Left lung (tissue), 10 donors: Measurements from ENCODE around the gene BMPR1A. TPM values are rescaled to one million over a fixed set of nuclear protein-coding genes. Genes with fewer than 3 reads are reported as not detected.

ENCODE experiments used
- ATAC-seq: fragments of 200-7000 bp; cut with Tn5 transposase; one replicate; pipeline ENCODE4 v1.9.1; 2020; ENCODE audit warnings: moderate library complexity
- DNase-seq, 4 donors: peaks; one replicate each; pipeline ENCODE4 v3.0.0-alpha.2; 2013 to 2020
- H3K27ac ChIP-seq, 2 donors: fragments of 200-600 bp; sonication (generic) in 1 of 2; one replicate each; pipeline versions ENCODE4 v1.5.0 to v1.8.0; 2020 to 2021
- H3K27me3 ChIP-seq, 2 donors: fragments of 200-600 bp; sonication (generic) in 1 of 2; one replicate each; pipeline versions ENCODE4 v1.5.0 to v1.8.0; 2020 to 2021
- H3K36me3 ChIP-seq, 2 donors: fragments of 200-600 bp; sonication (generic) in 1 of 2; one replicate each; pipeline versions ENCODE4 v1.5.0 to v1.8.0; 2020 to 2021
- H3K4me1 ChIP-seq, 2 donors: fragments of 200-600 bp; one replicate each; pipeline ENCODE4 v1.8.0; 2021
- H3K4me3 ChIP-seq, 2 donors: fragments of 200-600 bp; sonication (generic) in 1 of 2; one replicate each; pipeline versions ENCODE4 v1.5.0 to v1.8.0; 2020 to 2021; ENCODE audit warnings: mild to moderate bottlenecking in 1 of 2
- H3K9me3 ChIP-seq, 2 donors: fragments of 200-600 bp; sonication (generic) in 1 of 2; one replicate each; pipeline versions ENCODE4 v1.5.0 to v1.8.0; 2020 to 2021
- CTCF ChIP-seq, 2 donors: fragments of 200-600 bp; sonication (generic) in 1 of 2; IDR thresholded peaks; one replicate each; pipeline versions ENCODE4 v1.5.0 to v1.8.0; 2021; ENCODE audit warnings: antibody characterized with exemption in 2 of 2
- intact Hi-C, 2 donors: fragments of 100-400 bp; cut with DNase I; formaldehyde crosslinking; loops; one replicate each; pipeline versions ENCODE4 v1.11.2 to v1.14.2; 2022
- polyA plus RNA-seq, 6 donors: library from polyadenylated mRNA; unstranded; fragments of 120-200 nt; gene quantifications; one replicate each; pipeline ENCODE4 v1.2.1, GENCODE V29; 2013; ENCODE audit not compliant: insufficient read length in 6 of 6
- total RNA-seq, 2 donors: library from RNA; stranded (reverse); fragmentation: NEBNext Ultra II Directional; extraction: Animal tissue kit (Norgen Biotek cat#: 25700); gene quantifications; one replicate each; pipeline ENCODE4 v1.2.1, GENCODE V29; 2021
- donor health status: DM: no; HTN: yes; CAD: no.
- donor health status: DM: no; HTN: no; CAD: no.

The BMPR1A gene
- total and polyA plus RNA-seq, 8 donors = 33.4 to 87.2 (median 72.9) TPM

- no peak for ATAC-seq
- Histone ChIP-seq H3K27me3 (peaks cover 0 to 10% of the 10 kb centered on the region in 2 donors), H3K36me3 (peaks cover 0 to 7% of the 10 kb centered on the region in 2 donors), H3K4me1 (peaks cover 0 to 5% of the 10 kb centered on the region in 2 donors), H3K9me3 (no peaks in the 10 kb centered on the region), H3K4me3 (no peak overlapping the region), H3K27ac (no peak overlapping the region)
- intact Hi-C loops = no loop called here
- TF ChIP-seq CTCF (IDR thresholded peaks at IDR 0.05) = no peak
- DNase-seq = no peak
These were observed 184.3 kb downstream of the BMPR1A start for GRCh38 chr10:86940677-86941076.

- no peak for DNase-seq
- H3K4me3 ChIP-seq = no peak overlapping the region
- peaks cover 0 to 7% of the 10 kb centered on the region in 2 donors for H3K36me3 ChIP-seq
- no peak for ATAC-seq
- H3K27me3 ChIP-seq = peaks cover 0 to 10% of the 10 kb centered on the region in 2 donors
- intact Hi-C loops = no loop called here
- H3K9me3 ChIP-seq = no peaks in the 10 kb centered on the region
- TF ChIP-seq CTCF (IDR thresholded peaks at IDR 0.05) = no peak
- no peak overlapping the region for H3K27ac ChIP-seq
- peaks cover 0 to 5% of the 10 kb centered on the region in 2 donors for H3K4me1 ChIP-seq
These were observed 185.0 kb downstream of the BMPR1A start for GRCh38 chr10:86941426-86941825.

- H3K27ac ChIP-seq = no peak overlapping the region
- peaks cover 0 to 7% of the 10 kb centered on the region in 2 donors for H3K36me3 ChIP-seq
- no peak overlapping the region for H3K4me3 ChIP-seq
- no peaks in the 10 kb centered on the region for H3K9me3 ChIP-seq
- DNase-seq (no peak), ATAC-seq (no peak)
- TF ChIP-seq CTCF (IDR thresholded peaks at IDR 0.05) = no peak
- intact Hi-C loops = no loop called here
- peaks cover 0 to 14% of the 10 kb centered on the region in 2 donors for H3K27me3 ChIP-seq
- peaks cover 0 to 5% of the 10 kb centered on the region in 2 donors for H3K4me1 ChIP-seq
These were observed 185.6 kb downstream of the BMPR1A start for GRCh38 chr10:86941991-86942421.

- no peak overlapping the region for H3K27ac ChIP-seq
- intact Hi-C loops = no loop called here
- DNase-seq (peak in 1 of 4 donors; percentile 82), ATAC-seq (no peak)
- no peak for TF ChIP-seq CTCF (IDR thresholded peaks at IDR 0.05)
- H3K9me3 ChIP-seq = no peaks in the 10 kb centered on the region
- H3K27me3 ChIP-seq = peaks cover 0 to 14% of the 10 kb centered on the region in 2 donors
- peaks cover 0 to 5% of the 10 kb centered on the region in 2 donors for H3K4me1 ChIP-seq
- H3K4me3 ChIP-seq = no peak overlapping the region
- peaks cover 0 to 7% of the 10 kb centered on the region in 2 donors for H3K36me3 ChIP-seq
These were observed 186.3 kb downstream of the BMPR1A start for GRCh38 chr10:86942441-86943315.

- peaks cover 0 to 5% of the 10 kb centered on the region in 2 donors for H3K4me1 ChIP-seq
- H3K27me3 ChIP-seq = peaks cover 0 to 14% of the 10 kb centered on the region in 2 donors
- no peaks in the 10 kb centered on the region for H3K9me3 ChIP-seq
- TF ChIP-seq CTCF (IDR thresholded peaks at IDR 0.05) = no peak
- no peak overlapping the region for H3K27ac ChIP-seq
- no peak overlapping the region for H3K4me3 ChIP-seq
- intact Hi-C loops = no loop called here
- ATAC-seq (no peak), DNase-seq (no peak)
- peaks cover 0 to 7% of the 10 kb centered on the region in 2 donors for H3K36me3 ChIP-seq
These were observed 187.1 kb downstream of the BMPR1A start for GRCh38 chr10:86943316-86944030.
